ACC112 (cell line): ENCODE data around the gene CDK5.
A peak's percentile ranks its signal among the peaks of the same experiment; 100 is the strongest.

ENCODE experiments used
- H2AFZ ChIP-seq: fragments of 200-600 bp; sonication (generic); one replicate; pipeline ENCODE4 v1.6.0; 2017; ENCODE audit warnings: antibody characterized with exemption, low read length; ENCODE audit not compliant: unreplicated experiment
- H3K27ac ChIP-seq: fragments of 200-600 bp; sonication (generic); 2 replicates; pipeline ENCODE4 v1.5.1; 2014; ENCODE audit warnings: low read depth, mild to moderate bottlenecking, antibody characterized with exemption, low read length, moderate library complexity
- H3K27me3 ChIP-seq: fragments of 200-600 bp; sonication (generic); 2 replicates; pipeline ENCODE4 v1.6.1; 2014; ENCODE audit warnings: mild to moderate bottlenecking, antibody characterized with exemption, low read length, moderate library complexity, mixed read lengths; ENCODE audit not compliant: insufficient read depth
- H3K36me3 ChIP-seq: fragments of 200-600 bp; sonication (generic); 2 replicates; pipeline ENCODE4 v1.6.1; 2016; ENCODE audit warnings: mild to moderate bottlenecking, antibody characterized with exemption, low read length, moderate library complexity, mixed read lengths; ENCODE audit not compliant: insufficient read depth
- H3K4me1 ChIP-seq: fragments of 200-600 bp; sonication (generic); one replicate; pipeline ENCODE4 v1.6.1; 2016; ENCODE audit warnings: low read length, mixed read lengths; ENCODE audit not compliant: insufficient read depth, unreplicated experiment, control insufficient read depth
- H3K4me3 ChIP-seq: fragments of 200-600 bp; sonication (generic); 2 replicates; pipeline ENCODE4 v1.5.1; 2014; ENCODE audit warnings: mild to moderate bottlenecking, low read depth, low read length
- H3K79me2 ChIP-seq: fragments of 200-600 bp; sonication (generic); one replicate; pipeline ENCODE4 v1.6.0; 2016; ENCODE audit warnings: low read length; ENCODE audit not compliant: control insufficient read depth, unreplicated experiment, insufficient read depth

Gene CDK5

GRCh38 chr7:151061213-151062110 is 3.8 kb upstream of the CDK5 start:
- H3K27me3 ChIP-seq, result no peaks in the 10 kb centered on the region
- H3K79me2 ChIP-seq, result peaks cover 49% of the 10 kb centered on the region
- peaks cover 10% of the 10 kb centered on the region; the same call in 1 of the 2 replicates for H3K36me3 ChIP-seq
- no peak overlapping the region for H2AFZ ChIP-seq
- peak overlapping the region; percentile 91 for H3K4me3 ChIP-seq
- H3K4me1 ChIP-seq, result peaks cover 43% of the 10 kb centered on the region
- H3K27ac ChIP-seq, result peak overlapping the region; percentile 85

GRCh38 chr7:151060416-151061212 is 2.9 kb upstream of the CDK5 start:
- Histone ChIP-seq H3K27me3 (no peaks in the 10 kb centered on the region), H3K79me2 (peaks cover 45% of the 10 kb centered on the region), H3K4me3 (peak overlapping the region; percentile 91), H3K36me3 (peaks cover 10% of the 10 kb centered on the region; the same call in 1 of the 2 replicates), H3K4me1 (peaks cover 44% of the 10 kb centered on the region), H2AFZ (no peak overlapping the region), H3K27ac (peak overlapping the region; percentile 85)

- Histone ChIP-seq H3K27ac (peak overlapping the region; percentile 85), H3K4me1 (peaks cover 44% of the 10 kb centered on the region), H2AFZ (no peak overlapping the region), H3K4me3 (peak overlapping the region; percentile 91), H3K36me3 (peaks cover 5% of the 10 kb centered on the region; the same call in 1 of the 2 replicates), H3K79me2 (peaks cover 40% of the 10 kb centered on the region), H3K27me3 (no peaks in the 10 kb centered on the region)
Measured at GRCh38 chr7:151060113-151060415, 2.4 kb upstream of the CDK5 start.

GRCh38 chr7:151059367-151060112 is 1.8 kb upstream of the CDK5 start, which contains the start of gene SLC4A2:
TSS of gene SLC4A2 (plus strand) at chr7:151059589. CDS start at chr7:151061988, 2,399 bp downstream.
- Histone ChIP-seq H3K4me1 (peaks cover 44% of the 10 kb centered on the region), H3K79me2 (peaks cover 34% of the 10 kb centered on the region), H3K36me3 (no peaks in the 10 kb centered on the region), H3K4me3 (peak within 1 kb of the TSS; percentile 91), H3K27ac (peak within 1 kb of the TSS; percentile 85), H3K27me3 (no peaks in the 10 kb centered on the region), H2AFZ (peak within 1 kb of the TSS; percentile 71)

GRCh38 chr7:151058781-151059366 is 1.2 kb upstream of the CDK5 start:
- Histone ChIP-seq H3K27ac (peak overlapping the region; percentile 85), H2AFZ (peak overlapping the region; percentile 71), H3K79me2 (peaks cover 30% of the 10 kb centered on the region)

GRCh38 chr7:151057989-151058780 is 488 bp upstream of the CDK5 start:
- Histone ChIP-seq H3K79me2 (peaks cover 29% of the 10 kb centered on the region), H2AFZ (peak overlapping the region; percentile 23), H3K4me3 (peak overlapping the region; percentile 91), H3K27me3 (no peaks in the 10 kb centered on the region), H3K36me3 (no peaks in the 10 kb centered on the region), H3K27ac (peak overlapping the region; percentile 85), H3K4me1 (peaks cover 40% of the 10 kb centered on the region)

More at GRCh38 chr7:151058781-151059366, 1.2 kb upstream of the CDK5 start:
- no peaks in the 10 kb centered on the region for H3K36me3 ChIP-seq
- peaks cover 44% of the 10 kb centered on the region for H3K4me1 ChIP-seq
- H3K4me3 ChIP-seq, result peak overlapping the region; percentile 91
- no peaks in the 10 kb centered on the region for H3K27me3 ChIP-seq

GRCh38 chr7:151056666-151057505 is 811 bp downstream of the CDK5 start:
- H2AFZ ChIP-seq, result peak overlapping the region; percentile 70
- H3K27me3 ChIP-seq, result no peaks in the 10 kb centered on the region
- H3K27ac ChIP-seq, result no peak overlapping the region
- peaks cover 24% of the 10 kb centered on the region for H3K79me2 ChIP-seq
- H3K36me3 ChIP-seq, result no peaks in the 10 kb centered on the region
- H3K4me3 ChIP-seq, result peak overlapping the region; percentile 91
- H3K4me1 ChIP-seq, result peaks cover 30% of the 10 kb centered on the region

GRCh38 chr7:151056283-151056665 is 1.4 kb downstream of the CDK5 start:
- Histone ChIP-seq H3K4me3 (peak overlapping the region; percentile 91; the same call in 1 of the 2 replicates), H3K4me1 (peaks cover 24% of the 10 kb centered on the region), H3K36me3 (no peaks in the 10 kb centered on the region), H3K79me2 (peaks cover 18% of the 10 kb centered on the region), H2AFZ (no peak overlapping the region), H3K27me3 (no peaks in the 10 kb centered on the region), H3K27ac (no peak overlapping the region)

GRCh38 chr7:151053751-151054150 is 3.9 kb downstream of the CDK5 start:
- peaks cover 4% of the 10 kb centered on the region; the same call in 1 of the 2 replicates for H3K27me3 ChIP-seq
- no peak overlapping the region for H2AFZ ChIP-seq
- no peak overlapping the region for H3K27ac ChIP-seq
- peaks cover 14% of the 10 kb centered on the region for H3K4me1 ChIP-seq
- no peaks in the 10 kb centered on the region for H3K79me2 ChIP-seq
- H3K4me3 ChIP-seq, result no peak overlapping the region
- no peaks in the 10 kb centered on the region for H3K36me3 ChIP-seq
